C4-2B (cell line): Measurements from ENCODE around the gene FAXDC2.

ENCODE experiments used
- CTCF ChIP-seq: fragments of 450-650 bp; conservative IDR thresholded peaks from 2 replicates; pipeline ENCODE4 v1.5.1; 2017; ENCODE audit warnings: mild to moderate bottlenecking
- ZFX ChIP-seq: fragments of 450-650 bp; IDR thresholded peaks from 2 replicates; pipeline ENCODE4 v1.6.1; 2017

- TF ChIP-seq CTCF (no peak), ZFX (no peak)
Measured at GRCh38 chr5:154851351-154851750, 948 bp upstream of the FAXDC2 start.
